Ramos (cell line): Measurements from ENCODE around the gene TAS2R16.
"Not testable (repeated sequence)": the region's sequence is repeated elsewhere in the genome, so short reads cannot be mapped to it uniquely, and the experiment has no call there.

Experiments
- in situ Hi-C: fragments of 300-500 bp; cut with MboI; formaldehyde crosslinking; loops from one replicate; pipeline ENCODE4 v1.14.3; 2022; ENCODE audit warnings: low sequenced_read_pairs; ENCODE audit not compliant: unreplicated experiment

The TAS2R16 gene

DNA sequence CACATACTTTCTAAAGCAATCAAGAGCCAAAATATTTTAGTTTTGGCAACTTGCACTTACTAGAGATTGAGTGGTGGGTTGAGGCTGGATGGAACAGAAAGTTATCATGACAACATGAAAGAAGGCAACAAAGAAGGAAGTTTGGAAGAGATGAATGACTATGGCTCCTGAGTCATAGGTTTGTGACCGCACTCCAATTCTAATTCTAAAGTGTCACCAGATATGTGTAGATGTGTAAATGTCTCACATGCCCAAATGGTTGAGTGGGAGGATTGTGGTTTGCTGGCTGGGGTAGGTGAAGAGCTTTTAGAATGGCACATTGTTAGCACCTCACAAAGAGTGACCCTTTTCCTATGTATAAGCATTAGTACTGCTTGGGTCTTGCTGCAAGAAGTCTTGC is 20.2 kb downstream of the TAS2R16 start:
- in situ Hi-C loops = no loop called here

DNA sequence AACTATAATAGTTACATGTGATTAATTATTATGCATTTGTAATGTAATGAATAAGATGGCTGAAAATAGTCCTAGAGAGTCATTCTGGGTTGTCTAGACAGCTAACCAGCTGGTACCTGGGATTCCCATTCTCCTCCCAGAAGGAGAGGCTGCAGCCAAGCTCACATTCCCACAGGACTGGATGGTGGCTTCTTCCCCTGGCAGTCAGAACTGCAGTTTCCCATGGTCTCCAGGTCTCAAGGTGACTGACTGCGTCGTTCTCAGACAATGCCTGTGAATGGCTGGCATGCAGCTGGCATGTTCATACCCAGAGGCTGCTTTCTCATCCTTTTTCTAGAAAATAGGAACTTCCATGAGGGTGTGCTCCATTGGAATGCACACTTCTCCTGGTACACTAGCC is 21.3 kb downstream of the TAS2R16 start:
- in situ Hi-C loops = no loop called here

DNA sequence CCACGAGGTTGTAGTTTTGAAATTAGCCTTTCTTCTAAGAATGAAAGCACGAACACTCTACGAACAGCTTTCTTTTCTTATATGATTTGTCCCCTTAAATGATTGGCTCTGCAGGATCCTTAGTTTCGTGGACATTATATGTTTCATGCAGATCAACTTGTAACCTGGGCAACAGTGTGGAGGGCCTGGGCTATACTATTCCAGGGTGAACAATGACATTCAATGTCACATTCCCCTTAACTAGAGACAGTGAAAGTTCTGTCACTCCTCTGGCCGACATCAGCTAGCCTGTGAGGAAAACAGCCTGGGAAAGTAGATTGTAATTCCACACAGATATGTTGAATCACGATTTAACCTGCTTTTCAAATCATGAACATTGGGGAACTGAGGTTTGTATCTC is 23.4 kb downstream of the TAS2R16 start:
- in situ Hi-C loops = no loop called here

DNA sequence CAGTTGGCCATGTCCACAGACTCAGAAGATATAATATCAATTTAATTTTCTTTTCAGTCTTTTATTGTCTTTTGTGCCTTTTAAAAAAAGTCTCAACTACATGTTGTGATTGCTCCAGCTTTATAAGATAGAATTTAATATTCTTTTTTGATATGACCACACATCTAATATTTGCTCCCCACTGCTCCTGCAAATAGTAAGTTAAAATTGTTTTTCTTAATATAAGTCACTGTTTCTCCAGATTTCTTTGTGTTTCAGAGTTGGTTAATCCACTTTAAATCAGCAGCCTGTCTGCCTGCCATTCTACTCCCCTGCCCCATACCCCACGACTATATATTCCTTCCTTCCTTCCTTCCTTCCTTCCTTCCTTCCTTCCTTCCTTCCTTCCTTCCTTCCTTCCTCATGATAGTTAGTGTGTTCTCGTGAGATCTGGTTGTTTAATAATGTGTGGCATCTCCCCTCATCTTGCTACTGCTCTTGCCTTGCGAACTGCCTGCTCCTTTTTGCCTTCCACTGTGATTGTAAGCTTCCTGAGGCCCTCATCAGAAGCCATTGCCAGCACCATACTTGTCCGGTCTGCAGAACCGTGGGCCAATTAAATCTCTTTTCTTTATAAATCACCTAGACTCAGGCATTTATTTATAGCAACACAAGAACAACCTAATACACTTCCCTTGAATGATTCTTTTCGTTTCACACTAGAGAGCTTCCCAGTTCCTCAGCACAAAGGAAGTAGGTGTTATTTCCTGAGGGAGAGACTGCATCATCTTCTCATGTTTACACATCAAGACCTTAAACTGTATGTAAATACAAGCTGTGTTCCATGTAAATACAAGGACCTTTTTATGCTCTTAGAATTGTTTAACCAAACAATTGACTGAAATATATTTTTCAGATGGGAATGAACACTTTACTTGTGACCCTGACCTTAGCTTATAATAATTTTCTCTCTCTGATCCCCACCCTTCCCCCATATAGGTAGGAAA is 24.5 kb downstream of the TAS2R16 start:
- in situ Hi-C loops = no loop called here

DNA sequence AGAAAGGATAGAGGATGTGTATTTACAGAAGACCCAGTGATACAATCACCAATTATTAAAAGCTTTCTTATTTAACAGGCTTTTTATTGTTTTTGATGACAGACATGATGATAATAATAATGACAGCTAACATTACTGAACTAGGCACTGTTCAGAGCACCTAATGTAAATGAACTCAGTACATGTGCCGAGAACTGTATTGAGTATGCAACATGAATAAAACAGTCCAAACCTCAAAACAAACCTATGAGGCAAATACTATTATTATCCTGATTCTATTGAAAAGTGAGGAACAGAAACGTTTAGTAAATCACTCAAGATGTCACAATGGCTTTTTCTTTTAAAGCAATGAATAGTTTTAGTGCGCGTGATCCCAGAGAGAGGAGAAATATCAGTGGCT is 27.1 kb downstream of the TAS2R16 start:
- in situ Hi-C loops = no loop called here

DNA sequence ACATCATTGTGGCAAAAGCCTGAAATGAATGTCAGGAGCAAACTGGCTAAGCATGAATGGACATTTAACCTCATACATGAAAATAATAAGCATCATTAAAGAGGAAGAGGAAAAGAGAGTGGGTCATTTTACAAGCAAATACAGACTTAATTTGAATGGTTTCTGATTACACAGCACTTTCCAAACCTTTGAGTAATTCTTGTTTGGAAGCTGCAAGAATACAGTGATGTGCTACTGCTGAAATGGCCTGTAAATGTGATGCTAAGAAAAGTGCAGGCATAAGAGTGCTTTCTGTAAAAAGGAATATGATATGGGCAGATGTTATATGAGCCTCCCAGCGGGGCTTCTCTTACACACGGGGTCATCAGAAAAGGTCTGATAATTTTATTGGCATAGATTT is 30.2 kb downstream of the TAS2R16 start:
- in situ Hi-C loops = no loop called here

DNA sequence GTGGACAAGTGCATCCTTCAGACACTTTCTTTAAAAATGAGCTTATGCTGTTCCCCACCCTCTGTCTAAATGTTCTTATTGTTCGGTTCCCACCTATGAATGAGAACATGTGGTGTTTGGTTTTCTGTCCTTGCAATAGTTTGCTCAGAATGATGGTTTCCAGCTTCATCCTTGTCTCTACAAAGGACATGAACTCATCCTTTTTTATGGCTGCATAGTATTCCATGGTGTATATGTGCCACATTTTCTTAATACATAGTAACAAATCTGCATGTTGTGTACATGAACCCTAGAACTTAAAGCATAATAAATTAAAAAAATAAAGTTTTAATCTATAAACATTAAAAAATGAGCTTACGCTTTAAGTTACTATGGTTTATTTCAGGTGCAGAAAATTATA is 41.8 kb downstream of the TAS2R16 start:
- in situ Hi-C loops = not testable (repeated sequence)

DNA sequence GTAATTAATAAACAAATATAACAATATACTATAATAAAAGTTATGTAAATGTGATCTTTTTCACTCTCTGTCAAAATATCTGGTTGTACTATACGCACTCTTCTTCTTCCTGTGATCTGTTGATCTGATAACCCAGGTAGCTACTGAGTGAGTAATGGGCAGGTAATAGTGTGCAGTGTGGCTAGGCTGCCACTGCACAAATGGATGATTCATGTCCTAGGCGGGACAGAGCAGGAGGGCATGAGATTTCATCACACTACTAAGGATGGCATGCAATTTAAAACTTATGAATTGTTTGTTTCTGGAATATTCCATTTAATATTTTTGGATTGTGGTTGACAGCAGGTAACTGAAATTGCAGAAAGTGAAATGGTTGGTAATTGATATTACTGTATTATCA is 44.5 kb downstream of the TAS2R16 start:
- in situ Hi-C loops = no loop called here

DNA sequence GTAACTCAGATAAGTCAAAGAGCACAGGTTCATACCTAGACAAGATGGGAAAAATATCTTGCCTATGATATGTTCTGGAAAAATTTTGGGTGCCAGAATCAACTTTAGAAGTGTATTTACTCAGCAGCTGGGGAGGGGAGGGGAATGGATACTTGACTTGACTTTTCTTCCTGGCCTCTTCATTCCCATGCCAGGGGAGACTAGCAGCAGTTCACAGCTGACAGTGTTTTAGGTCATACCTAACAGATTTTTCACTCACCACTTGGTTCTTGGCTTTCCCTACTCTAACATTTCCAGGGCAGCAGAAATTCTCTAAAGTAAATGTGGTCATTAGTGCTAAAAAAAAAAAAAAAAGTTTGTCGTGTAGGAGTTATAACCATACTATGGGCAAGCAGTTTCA is 46.3 kb downstream of the TAS2R16 start:
- in situ Hi-C loops = no loop called here
